Measurements from ENCODE around the gene TRPM1.

DNA sequence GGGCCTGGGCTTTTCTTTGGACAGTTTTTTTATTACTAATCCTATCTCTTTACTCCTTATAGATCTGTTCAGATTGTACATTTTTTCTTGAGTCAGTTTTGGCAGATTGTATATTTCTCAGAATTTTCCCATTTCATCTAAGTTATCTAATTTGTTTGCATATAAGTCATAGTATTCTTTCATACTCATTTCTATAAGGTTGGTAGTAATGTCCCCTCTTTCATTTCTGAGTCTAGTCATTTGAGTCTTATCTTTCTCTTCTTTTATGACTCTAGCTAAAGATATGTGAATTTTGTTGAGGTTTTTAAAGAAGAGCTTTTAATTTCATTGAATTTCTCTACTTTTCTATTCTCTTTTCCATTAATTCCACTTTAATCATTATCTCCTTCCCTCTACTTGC, 27.2 kb downstream of the TRPM1 start:
- TF ChIP-seq NFRKB (IDR thresholded peaks at IDR 0.05): no peak
- TF ChIP-seq SUZ12 (IDR thresholded peaks at IDR 0.05): no peak
- no peak for TF ChIP-seq BHLHE40 (IDR thresholded peaks at IDR 0.05; ENCODE audit: borderline replicate concordance)
- no peak for TF ChIP-seq L3MBTL2 (conservative IDR thresholded peaks at IDR 0.05)
- no peak for TF ChIP-seq FOXK2 (IDR thresholded peaks at IDR 0.05)
- no peak for TF ChIP-seq FOXM1 (IDR thresholded peaks at IDR 0.05; ENCODE audit: borderline replicate concordance)
- no peak for TF ChIP-seq ZNF384 (IDR thresholded peaks at IDR 0.05)
- no peak for TF ChIP-seq TARDBP (IDR thresholded peaks at IDR 0.05)
- TF ChIP-seq FOXA1 (IDR thresholded peaks at IDR 0.05): no peak
- no peak for TF ChIP-seq HDGF (IDR thresholded peaks at IDR 0.05; ENCODE audit: borderline replicate concordance)
- no peak for TF ChIP-seq ARNT (IDR thresholded peaks at IDR 0.05)
- TF ChIP-seq SP1 (IDR thresholded peaks at IDR 0.05): no peak

Data from HEK293T (cell line).